WTC11 (cell line): Measurements from ENCODE around the gene OFD1. TPM values are rescaled to one million over a fixed set of nuclear protein-coding genes. Genes with fewer than 3 reads are reported as not detected.

Source experiments
- ATAC-seq: fragments of 200-7000 bp; cut with Tn5 transposase; 2 replicates; pipeline ENCODE4 v1.10.0; 2021; ENCODE audit warnings: mild to moderate bottlenecking, moderate library complexity
- CTCF ChIA-PET: fragments of 300-600 bp; sonication (Branson Sonifier 250); formaldehyde crosslinking; loops from one replicate; lab custom pipeline; 2021; ENCODE audit warnings: antibody characterized with exemption; lab: Charles Lee
- POLR2A ChIA-PET: fragments of 350-600 bp; sonication (Branson Sonifier 250); formaldehyde crosslinking; loops from one replicate; lab custom pipeline; 2021; ENCODE audit warnings: antibody characterized with exemption; lab: Charles Lee
- DNase-seq: peaks from one replicate; pipeline ENCODE4 v3.0.0; 2021; ENCODE audit warnings: low spot score
- H3K27ac Mint-ChIP-seq: 2 replicates; pipeline ENCODE4 v1.8.0; 2021; ENCODE audit warnings: mixed read lengths
- H3K27me3 Mint-ChIP-seq: 2 replicates; pipeline ENCODE4 v1.8.0; 2021; ENCODE audit warnings: low read depth, mild to moderate bottlenecking, moderate library complexity, mixed read lengths
- H3K36me3 Mint-ChIP-seq: 2 replicates; pipeline ENCODE4 v1.8.0; 2021; ENCODE audit warnings: mixed read lengths
- H3K4me1 Mint-ChIP-seq: 2 replicates; pipeline ENCODE4 v1.8.0; 2022; ENCODE audit warnings: mixed read lengths
- H3K4me3 Mint-ChIP-seq: 2 replicates; pipeline ENCODE4 v1.8.0; 2021; ENCODE audit warnings: mild to moderate bottlenecking, moderate library complexity, mixed read lengths
- H3K9me3 Mint-ChIP-seq: 2 replicates; pipeline ENCODE4 v1.8.0; 2021; ENCODE audit warnings: mixed read lengths
- CREB1 ChIP-seq: sonication (generic); formaldehyde crosslinking; IDR thresholded peaks from 2 replicates; pipeline ENCODE4 v1.8.0; 2023; ENCODE audit warnings: mild to moderate bottlenecking, missing genetic modification reagents
- CREM ChIP-seq: sonication (generic); formaldehyde crosslinking; IDR thresholded peaks from 2 replicates; pipeline ENCODE4 v1.8.1; 2022; ENCODE audit warnings: mild to moderate bottlenecking, missing genetic modification reagents, moderate library complexity
- ELF4 ChIP-seq: sonication (generic); formaldehyde crosslinking; IDR thresholded peaks from 2 replicates; pipeline ENCODE4 v1.8.1; 2022; ENCODE audit warnings: low read depth, mild to moderate bottlenecking, moderate library complexity, missing genetic modification reagents
- GABPB1 ChIP-seq: sonication (generic); formaldehyde crosslinking; IDR thresholded peaks from 2 replicates; pipeline ENCODE4 v1.8.1; 2023; ENCODE audit warnings: mild to moderate bottlenecking, missing genetic modification reagents
- KAT7 ChIP-seq: sonication (generic); formaldehyde crosslinking; IDR thresholded peaks from 2 replicates; pipeline ENCODE4 v1.8.1; 2023; ENCODE audit warnings: missing genetic modification reagents, mild to moderate bottlenecking, borderline replicate concordance
- NR2C2 ChIP-seq: sonication (generic); formaldehyde crosslinking; IDR thresholded peaks from 2 replicates; pipeline ENCODE4 v1.8.0; 2022; ENCODE audit warnings: mild to moderate bottlenecking, missing genetic modification reagents
- SMAD3 ChIP-seq: sonication (generic); formaldehyde crosslinking; IDR thresholded peaks from 2 replicates; pipeline ENCODE4 v1.8.0; 2022; ENCODE audit warnings: missing genetic modification reagents, mild to moderate bottlenecking, borderline replicate concordance
- SOX15 ChIP-seq: fragments of 250-450 bp; sonication (Bioruptor Pico); IDR thresholded peaks from 2 replicates; pipeline ENCODE4 v1.9.0; 2021; ENCODE audit warnings: mild to moderate bottlenecking
- TEAD1 ChIP-seq: sonication (generic); formaldehyde crosslinking; IDR thresholded peaks from 2 replicates; pipeline ENCODE4 v1.8.0; 2022; ENCODE audit warnings: mild to moderate bottlenecking, missing genetic modification reagents
- TEAD4 ChIP-seq: sonication (generic); formaldehyde crosslinking; IDR thresholded peaks from 2 replicates; pipeline ENCODE4 v1.8.0; 2022; ENCODE audit warnings: mild to moderate bottlenecking, missing genetic modification reagents
- ZNF232 ChIP-seq: sonication (generic); formaldehyde crosslinking; IDR thresholded peaks from 2 replicates; pipeline ENCODE4 v1.8.0; 2022; ENCODE audit warnings: mild to moderate bottlenecking, missing genetic modification reagents
- ZNF263 ChIP-seq: sonication (generic); formaldehyde crosslinking; IDR thresholded peaks from 2 replicates; pipeline ENCODE4 v1.8.1; 2022; ENCODE audit warnings: low read depth, mild to moderate bottlenecking, moderate library complexity, missing genetic modification reagents
- ZNF317 ChIP-seq: sonication (generic); formaldehyde crosslinking; IDR thresholded peaks from 2 replicates; pipeline ENCODE4 v1.8.1; 2023; ENCODE audit warnings: low read depth, mild to moderate bottlenecking, moderate library complexity, missing genetic modification reagents, borderline replicate concordance
- total RNA-seq: library from RNA; stranded (reverse); gene quantifications from 3 replicates; pipeline ENCODE4 v1.2.3, GENCODE V29; 2021
- TF ChIP-seq, protein P1 (sequence below): fragments of 250-450 bp; sonication (Bioruptor Pico); conservative IDR thresholded peaks from 2 replicates; pipeline ENCODE4 v1.9.0; 2021; ENCODE audit warnings: mild to moderate bottlenecking
- TF ChIP-seq, protein P2 (sequence below): sonication (generic); formaldehyde crosslinking; IDR thresholded peaks from 2 replicates; pipeline ENCODE4 v1.8.1; 2023; ENCODE audit warnings: mild to moderate bottlenecking, moderate library complexity, missing genetic modification reagents
- TF ChIP-seq, protein P3 (sequence below): sonication (generic); formaldehyde crosslinking; IDR thresholded peaks from 2 replicates; pipeline ENCODE4 v1.8.1; 2023; ENCODE audit warnings: mild to moderate bottlenecking, missing genetic modification reagents
- TF ChIP-seq, protein P4 (sequence below): sonication (generic); formaldehyde crosslinking; IDR thresholded peaks from 2 replicates; pipeline ENCODE4 v1.8.1; 2023; ENCODE audit warnings: mild to moderate bottlenecking, missing genetic modification reagents, moderate library complexity
- TF ChIP-seq, protein P5 (sequence below): sonication (generic); formaldehyde crosslinking; IDR thresholded peaks from 2 replicates; pipeline ENCODE4 v1.8.1; 2023; ENCODE audit warnings: mild to moderate bottlenecking, missing genetic modification reagents, moderate library complexity
- TF ChIP-seq, protein P6 (sequence below): sonication (generic); formaldehyde crosslinking; IDR thresholded peaks from 2 replicates; pipeline ENCODE4 v1.8.0; 2022; ENCODE audit warnings: mild to moderate bottlenecking, missing genetic modification reagents
- TF ChIP-seq, protein P7 (sequence below): sonication (generic); formaldehyde crosslinking; IDR thresholded peaks from 2 replicates; pipeline ENCODE4 v1.8.0; 2022; ENCODE audit warnings: mild to moderate bottlenecking, missing genetic modification reagents
- TF ChIP-seq, protein P8 (sequence below): fragments of 250-450 bp; sonication (Bioruptor Pico); IDR thresholded peaks from 2 replicates; pipeline ENCODE4 v2.1.2; 2022; ENCODE audit warnings: mild to moderate bottlenecking, moderate library complexity

Gene OFD1
- total RNA-seq, 1 experiment from 2014 or later: 23.4 TPM

DNA sequence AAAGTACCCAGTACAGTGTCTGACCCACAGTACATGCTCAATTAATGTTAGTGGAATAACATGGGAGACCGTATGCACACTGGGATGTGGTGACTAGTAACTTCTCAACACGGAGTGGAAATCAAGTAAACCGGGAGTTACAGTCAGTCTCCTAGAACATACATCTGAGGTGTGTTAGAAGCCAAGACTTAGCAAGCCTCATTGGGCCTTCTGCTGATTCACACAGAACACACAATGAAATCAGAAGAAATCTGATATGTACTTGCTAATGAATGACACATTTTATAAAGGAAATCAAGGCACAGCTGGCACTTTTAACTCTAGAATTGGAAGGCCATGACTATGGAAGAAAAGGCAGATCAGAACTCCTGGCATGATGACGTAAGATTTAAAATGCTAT lies 13.2 kb upstream of the OFD1 start:
- Mint-ChIP-seq H3K9me3 (peaks cover 5% of the 10 kb centered on the region), H3K4me1 (0 out of 2 replicates have a peak, but pooled peaks cover 5% of the 10 kb centered on the region), H3K27me3 (no peaks in the 10 kb centered on the region), H3K4me3 (no peak overlapping the region)
- no peak for ATAC-seq
- DNase-seq: no peak
- POLR2A ChIA-PET: no interaction called here
- TF ChIP-seq, protein P1, sequence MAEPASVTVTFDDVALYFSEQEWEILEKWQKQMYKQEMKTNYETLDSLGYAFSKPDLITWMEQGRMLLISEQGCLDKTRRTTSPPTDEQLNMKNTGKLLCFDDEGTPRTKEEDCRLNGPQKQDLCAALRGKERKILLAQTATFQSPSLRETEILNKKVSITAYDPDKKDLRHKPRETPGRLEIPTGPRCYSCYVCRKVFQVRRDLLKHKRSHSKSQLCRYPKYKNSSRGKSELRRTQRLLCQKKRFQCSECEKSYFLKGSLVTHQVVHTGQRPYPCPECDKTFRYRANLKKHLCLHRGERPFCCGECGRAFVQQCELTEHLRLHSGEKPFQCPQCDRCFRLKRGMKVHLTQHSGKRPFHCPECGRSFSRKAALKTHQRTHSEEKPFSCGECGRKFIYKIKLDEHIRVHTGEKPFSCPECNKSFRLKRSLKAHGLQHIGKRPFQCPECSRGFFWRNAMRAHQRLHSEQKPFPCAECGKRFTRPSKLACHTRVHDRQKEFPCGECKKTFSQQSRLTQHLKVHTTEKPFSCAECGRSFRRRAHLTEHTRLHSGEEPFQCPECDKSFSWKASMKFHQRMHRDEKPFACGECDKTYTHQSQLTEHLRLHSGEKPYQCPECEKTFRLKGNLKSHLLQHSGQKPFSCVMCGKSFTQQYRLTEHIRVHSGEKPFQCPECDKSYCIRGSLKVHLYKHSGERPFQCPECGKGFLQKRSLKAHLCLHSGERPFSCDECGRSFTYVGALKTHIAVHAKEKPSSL: no peak
- TF ChIP-seq, protein P2, sequence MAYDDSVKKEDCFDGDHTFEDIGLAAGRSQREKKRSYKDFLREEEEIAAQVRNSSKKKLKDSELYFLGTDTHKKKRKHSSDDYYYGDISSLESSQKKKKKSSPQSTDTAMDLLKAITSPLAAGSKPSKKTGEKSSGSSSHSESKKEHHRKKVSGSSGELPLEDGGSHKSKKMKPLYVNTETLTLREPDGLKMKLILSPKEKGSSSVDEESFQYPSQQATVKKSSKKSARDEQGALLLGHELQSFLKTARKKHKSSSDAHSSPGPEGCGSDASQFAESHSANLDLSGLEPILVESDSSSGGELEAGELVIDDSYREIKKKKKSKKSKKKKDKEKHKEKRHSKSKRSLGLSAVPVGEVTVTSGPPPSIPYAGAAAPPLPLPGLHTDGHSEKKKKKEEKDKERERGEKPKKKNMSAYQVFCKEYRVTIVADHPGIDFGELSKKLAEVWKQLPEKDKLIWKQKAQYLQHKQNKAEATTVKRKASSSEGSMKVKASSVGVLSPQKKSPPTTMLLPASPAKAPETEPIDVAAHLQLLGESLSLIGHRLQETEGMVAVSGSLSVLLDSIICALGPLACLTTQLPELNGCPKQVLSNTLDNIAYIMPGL (CRISPR knock-in tag): no peak
- TF ChIP-seq SOX15 (CRISPR knock-in tag) (no peak), ZNF317 (CRISPR knock-in tag) (no peak), TEAD1 (CRISPR knock-in tag) (no peak), CREB1 (CRISPR knock-in tag) (no peak), NR2C2 (CRISPR knock-in tag) (no peak), ZNF232 (no peak), ZNF263 (no peak)
- TF ChIP-seq, protein P3, sequence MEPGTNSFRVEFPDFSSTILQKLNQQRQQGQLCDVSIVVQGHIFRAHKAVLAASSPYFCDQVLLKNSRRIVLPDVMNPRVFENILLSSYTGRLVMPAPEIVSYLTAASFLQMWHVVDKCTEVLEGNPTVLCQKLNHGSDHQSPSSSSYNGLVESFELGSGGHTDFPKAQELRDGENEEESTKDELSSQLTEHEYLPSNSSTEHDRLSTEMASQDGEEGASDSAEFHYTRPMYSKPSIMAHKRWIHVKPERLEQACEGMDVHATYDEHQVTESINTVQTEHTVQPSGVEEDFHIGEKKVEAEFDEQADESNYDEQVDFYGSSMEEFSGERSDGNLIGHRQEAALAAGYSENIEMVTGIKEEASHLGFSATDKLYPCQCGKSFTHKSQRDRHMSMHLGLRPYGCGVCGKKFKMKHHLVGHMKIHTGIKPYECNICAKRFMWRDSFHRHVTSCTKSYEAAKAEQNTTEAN (CRISPR knock-in tag): no peak
- TF ChIP-seq, protein P4, sequence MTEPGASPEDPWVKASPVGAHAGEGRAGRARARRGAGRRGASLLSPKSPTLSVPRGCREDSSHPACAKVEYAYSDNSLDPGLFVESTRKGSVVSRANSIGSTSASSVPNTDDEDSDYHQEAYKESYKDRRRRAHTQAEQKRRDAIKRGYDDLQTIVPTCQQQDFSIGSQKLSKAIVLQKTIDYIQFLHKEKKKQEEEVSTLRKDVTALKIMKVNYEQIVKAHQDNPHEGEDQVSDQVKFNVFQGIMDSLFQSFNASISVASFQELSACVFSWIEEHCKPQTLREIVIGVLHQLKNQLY: no peak
- TF ChIP-seq, protein P5, sequence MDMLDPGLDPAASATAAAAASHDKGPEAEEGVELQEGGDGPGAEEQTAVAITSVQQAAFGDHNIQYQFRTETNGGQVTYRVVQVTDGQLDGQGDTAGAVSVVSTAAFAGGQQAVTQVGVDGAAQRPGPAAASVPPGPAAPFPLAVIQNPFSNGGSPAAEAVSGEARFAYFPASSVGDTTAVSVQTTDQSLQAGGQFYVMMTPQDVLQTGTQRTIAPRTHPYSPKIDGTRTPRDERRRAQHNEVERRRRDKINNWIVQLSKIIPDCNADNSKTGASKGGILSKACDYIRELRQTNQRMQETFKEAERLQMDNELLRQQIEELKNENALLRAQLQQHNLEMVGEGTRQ (CRISPR knock-in tag): no peak
- TF ChIP-seq, protein P6, sequence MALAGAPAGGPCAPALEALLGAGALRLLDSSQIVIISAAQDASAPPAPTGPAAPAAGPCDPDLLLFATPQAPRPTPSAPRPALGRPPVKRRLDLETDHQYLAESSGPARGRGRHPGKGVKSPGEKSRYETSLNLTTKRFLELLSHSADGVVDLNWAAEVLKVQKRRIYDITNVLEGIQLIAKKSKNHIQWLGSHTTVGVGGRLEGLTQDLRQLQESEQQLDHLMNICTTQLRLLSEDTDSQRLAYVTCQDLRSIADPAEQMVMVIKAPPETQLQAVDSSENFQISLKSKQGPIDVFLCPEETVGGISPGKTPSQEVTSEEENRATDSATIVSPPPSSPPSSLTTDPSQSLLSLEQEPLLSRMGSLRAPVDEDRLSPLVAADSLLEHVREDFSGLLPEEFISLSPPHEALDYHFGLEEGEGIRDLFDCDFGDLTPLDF (CRISPR knock-in tag): no peak
- TF ChIP-seq, all 79 proteins: peak for 0
- CTCF ChIA-PET: no interaction called here
- no peak overlapping the region for H3K27ac Mint-ChIP-seq
- H3K36me3 Mint-ChIP-seq: peaks cover 29% of the 10 kb centered on the region

DNA sequence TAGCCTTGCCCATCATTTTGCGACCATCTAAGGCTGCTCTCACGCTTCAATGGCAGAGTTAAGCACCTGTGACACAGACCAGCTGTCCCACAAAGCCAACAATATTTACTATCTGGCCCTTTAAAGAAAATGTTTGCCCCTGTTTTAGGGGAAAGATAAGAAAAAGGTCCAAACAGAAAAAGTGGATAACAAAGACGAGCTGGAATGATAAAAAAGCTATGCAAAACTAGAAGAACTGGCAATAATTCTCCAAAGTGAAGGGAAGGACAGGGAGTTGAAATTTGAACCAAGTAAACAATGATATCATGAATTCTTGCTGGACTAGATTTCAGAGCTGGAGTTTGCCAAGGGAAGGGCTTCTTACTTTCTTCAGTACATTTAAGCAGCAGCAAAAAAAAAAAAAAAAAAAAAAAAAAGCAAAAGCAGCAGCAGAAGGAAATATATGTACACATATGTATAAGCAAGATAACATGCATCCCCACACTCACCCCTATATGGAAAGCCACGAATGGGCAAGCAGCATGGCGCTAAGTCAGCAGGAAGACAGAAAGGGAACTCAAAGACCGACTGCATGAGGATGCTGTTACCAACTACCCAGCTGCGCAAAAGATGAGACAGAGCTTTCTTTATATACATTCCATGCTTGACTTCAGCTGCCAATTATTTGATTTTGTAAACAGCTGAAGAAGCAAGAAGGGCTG lies 12.6 kb upstream of the OFD1 start:
- ATAC-seq (no peak), DNase-seq (no peak)
- Mint-ChIP-seq H3K4me3 (no peak overlapping the region), H3K4me1 (0 out of 2 replicates have a peak, but pooled peaks cover 5% of the 10 kb centered on the region), H3K9me3 (peaks cover 5% of the 10 kb centered on the region), H3K36me3 (peaks cover 27% of the 10 kb centered on the region), H3K27me3 (no peaks in the 10 kb centered on the region), H3K27ac (no peak overlapping the region)
- CTCF ChIA-PET: no interaction called here
- POLR2A ChIA-PET: interaction anchor here (1.2 kb wide), 1 partner anchor 13 kb away, joined by 3 read pairs; the partner anchor contains the start of genes OFD1 and TRAPPC2
- TF ChIP-seq, protein P7, sequence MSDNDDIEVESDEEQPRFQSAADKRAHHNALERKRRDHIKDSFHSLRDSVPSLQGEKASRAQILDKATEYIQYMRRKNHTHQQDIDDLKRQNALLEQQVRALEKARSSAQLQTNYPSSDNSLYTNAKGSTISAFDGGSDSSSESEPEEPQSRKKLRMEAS (CRISPR knock-in tag): no peak
- TF ChIP-seq CREM (CRISPR knock-in tag) (no peak), ELF4 (CRISPR knock-in tag) (no peak), KAT7 (CRISPR knock-in tag) (no peak), SMAD3 (CRISPR knock-in tag) (no peak), ZNF317 (CRISPR knock-in tag) (no peak), GABPB1 (no peak), TEAD4 (no peak)
- TF ChIP-seq, protein P8, sequence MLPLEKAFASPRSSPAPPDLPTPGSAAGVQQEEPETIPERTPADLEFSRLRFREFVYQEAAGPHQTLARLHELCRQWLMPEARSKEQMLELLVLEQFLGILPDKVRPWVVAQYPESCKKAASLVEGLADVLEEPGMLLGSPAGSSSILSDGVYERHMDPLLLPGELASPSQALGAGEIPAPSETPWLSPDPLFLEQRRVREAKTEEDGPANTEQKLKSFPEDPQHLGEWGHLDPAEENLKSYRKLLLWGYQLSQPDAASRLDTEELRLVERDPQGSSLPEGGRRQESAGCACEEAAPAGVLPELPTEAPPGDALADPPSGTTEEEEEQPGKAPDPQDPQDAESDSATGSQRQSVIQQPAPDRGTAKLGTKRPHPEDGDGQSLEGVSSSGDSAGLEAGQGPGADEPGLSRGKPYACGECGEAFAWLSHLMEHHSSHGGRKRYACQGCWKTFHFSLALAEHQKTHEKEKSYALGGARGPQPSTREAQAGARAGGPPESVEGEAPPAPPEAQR: no peak
- TF ChIP-seq, protein P2 (CRISPR knock-in tag): no peak
- TF ChIP-seq, protein P3 (CRISPR knock-in tag): no peak
